ENCODE results near the gene NUP37. TPM values are rescaled to one million over a fixed set of nuclear protein-coding genes. Genes with fewer than 3 reads are reported as not detected.
"Not testable (repeated sequence)": the region's sequence is repeated elsewhere in the genome, so short reads cannot be mapped to it uniquely, and the experiment has no call there.

Gene NUP37
- polyA plus RNA-seq = 24.7 TPM

- Mint-ChIP-seq H3K36me3 (peaks cover 9% of the 10 kb centered on the region), H3K27ac (peak within 1 kb of the TSS; percentile 74 to 98 (median 97)), H3K27me3 (no peaks in the 10 kb centered on the region), H3K9me3 (no peaks in the 10 kb centered on the region), H3K4me3 (peak within 1 kb of the TSS; percentile 85 to 98 (median 96)), H3K4me1 (peaks cover 8 to 20% (median 8%) of the 10 kb centered on the region in 3 donors)
These were observed at the start of gene NUP37, which contains the start of gene PARPBP for GRCh38 chr12:102119674-102120563. Gene NUP37 (minus strand): TSS chr12:102120114. CDS start chr12:102118518, 1,596 bp downstream. Gene PARPBP (plus strand): TSS chr12:102120183. CDS start chr12:102123889, 3,706 bp downstream.

GRCh38 chr12:102167821-102168604 lies 48.1 kb upstream of the NUP37 start:
- no peaks in the 10 kb centered on the region for H3K9me3 Mint-ChIP-seq
- H3K27me3 Mint-ChIP-seq = no peaks in the 10 kb centered on the region
- peaks cover 4% of the 10 kb centered on the region for H3K36me3 Mint-ChIP-seq
- no peak overlapping the region for H3K27ac Mint-ChIP-seq
- no peak overlapping the region for H3K4me3 Mint-ChIP-seq
- H3K4me1 Mint-ChIP-seq = no peaks in the 10 kb centered on the region

- no peaks in the 10 kb centered on the region for H3K27me3 Mint-ChIP-seq
- no peaks in the 10 kb centered on the region for H3K4me1 Mint-ChIP-seq
- peaks cover 2% of the 10 kb centered on the region for H3K36me3 Mint-ChIP-seq
- H3K9me3 Mint-ChIP-seq = no peaks in the 10 kb centered on the region
- H3K4me3 Mint-ChIP-seq = no peak overlapping the region
- H3K27ac Mint-ChIP-seq = no peak overlapping the region
These were observed 43.5 kb upstream of the NUP37 start for GRCh38 chr12:102163383-102163782.

GRCh38 chr12:102155206-102155605 lies 35.3 kb upstream of the NUP37 start:
- H3K27me3 Mint-ChIP-seq, H3K36me3 Mint-ChIP-seq, H3K4me1 Mint-ChIP-seq, H3K4me3 Mint-ChIP-seq, H3K27ac Mint-ChIP-seq, H3K9me3 Mint-ChIP-seq: not testable (repeated sequence)

GRCh38 chr12:102147062-102147587 lies 27.2 kb upstream of the NUP37 start:
- not testable (repeated sequence) for H3K27ac Mint-ChIP-seq, H3K36me3 Mint-ChIP-seq, H3K4me1 Mint-ChIP-seq, H3K4me3 Mint-ChIP-seq, H3K27me3 Mint-ChIP-seq, H3K9me3 Mint-ChIP-seq

GRCh38 chr12:102144221-102144620 lies 24.3 kb upstream of the NUP37 start:
- Mint-ChIP-seq H3K4me1 (no peaks in the 10 kb centered on the region), H3K36me3 (no peaks in the 10 kb centered on the region), H3K27me3 (no peaks in the 10 kb centered on the region), H3K27ac (no peak overlapping the region), H3K9me3 (no peaks in the 10 kb centered on the region), H3K4me3 (no peak overlapping the region)

- not testable (repeated sequence) for H3K27ac Mint-ChIP-seq, H3K36me3 Mint-ChIP-seq, H3K4me3 Mint-ChIP-seq, H3K9me3 Mint-ChIP-seq, H3K4me1 Mint-ChIP-seq, H3K27me3 Mint-ChIP-seq
These were observed 23.0 kb upstream of the NUP37 start for GRCh38 chr12:102142866-102143373.

GRCh38 chr12:102137619-102138018 lies 17.7 kb upstream of the NUP37 start:
- H3K27ac Mint-ChIP-seq, H3K4me1 Mint-ChIP-seq: not testable (repeated sequence)

GRCh38 chr12:102131442-102131841 lies 11.5 kb upstream of the NUP37 start:
- H3K27ac Mint-ChIP-seq, H3K4me1 Mint-ChIP-seq, H3K4me3 Mint-ChIP-seq, H3K27me3 Mint-ChIP-seq, H3K9me3 Mint-ChIP-seq, H3K36me3 Mint-ChIP-seq: not testable (repeated sequence)

More at GRCh38 chr12:102137619-102138018, 17.7 kb upstream of the NUP37 start:
- not testable (repeated sequence) for H3K9me3 Mint-ChIP-seq, H3K27me3 Mint-ChIP-seq, H3K36me3 Mint-ChIP-seq, H3K4me3 Mint-ChIP-seq

GRCh38 chr12:102130720-102131119 lies 10.8 kb upstream of the NUP37 start:
- H3K4me3 Mint-ChIP-seq, H3K27me3 Mint-ChIP-seq, H3K9me3 Mint-ChIP-seq, H3K4me1 Mint-ChIP-seq, H3K27ac Mint-ChIP-seq, H3K36me3 Mint-ChIP-seq: not testable (repeated sequence)

- not testable (repeated sequence) for H3K36me3 Mint-ChIP-seq, H3K27ac Mint-ChIP-seq, H3K9me3 Mint-ChIP-seq, H3K27me3 Mint-ChIP-seq
- peaks cover 6 to 17% (median 12%) of the 10 kb centered on the region in 3 donors for H3K4me1 Mint-ChIP-seq
- H3K4me3 Mint-ChIP-seq = peak overlapping the region; percentile 85 to 98 (median 96)
These were observed 1.4 kb upstream of the NUP37 start for GRCh38 chr12:102121328-102121727.

GRCh38 chr12:102120886-102121285 lies 972 bp upstream of the NUP37 start:
- Mint-ChIP-seq H3K9me3 (no peaks in the 10 kb centered on the region), H3K36me3 (peaks cover 9% of the 10 kb centered on the region), H3K27ac (peak overlapping the region in 2 of 3 donors; percentile 74 to 97), H3K4me1 (peaks cover 6 to 18% (median 10%) of the 10 kb centered on the region in 3 donors), H3K4me3 (peak overlapping the region; percentile 85 to 98 (median 96)), H3K27me3 (no peaks in the 10 kb centered on the region)

- Mint-ChIP-seq H3K4me3 (peak overlapping the region; percentile 85 to 98 (median 96)), H3K36me3 (peaks cover 10% of the 10 kb centered on the region), H3K27ac (peak overlapping the region; percentile 74 to 98 (median 97)), H3K27me3 (no peaks in the 10 kb centered on the region), H3K4me1 (peaks cover 8 to 20% (median 8%) of the 10 kb centered on the region in 3 donors), H3K9me3 (no peaks in the 10 kb centered on the region)
These were observed 605 bp upstream of the NUP37 start for GRCh38 chr12:102120564-102120873.

GRCh38 chr12:102118874-102119273 lies 1.0 kb downstream of the NUP37 start:
- no peaks in the 10 kb centered on the region for H3K9me3 Mint-ChIP-seq
- H3K36me3 Mint-ChIP-seq = peaks cover 9% of the 10 kb centered on the region
- peak overlapping the region in 2 of 3 donors; percentile 74 to 98 for H3K27ac Mint-ChIP-seq
- H3K4me1 Mint-ChIP-seq = peaks cover 8 to 20% (median 8%) of the 10 kb centered on the region in 3 donors
- no peaks in the 10 kb centered on the region for H3K27me3 Mint-ChIP-seq
- H3K4me3 Mint-ChIP-seq = peak overlapping the region in 3 of 4 donors; percentile 71 to 85 (median 74)

- Mint-ChIP-seq H3K27ac (no peak overlapping the region), H3K4me3 (peak overlapping the region in 1 of 4 donors; percentile 51), H3K27me3 (no peaks in the 10 kb centered on the region), H3K36me3 (peaks cover 11% of the 10 kb centered on the region), H3K9me3 (no peaks in the 10 kb centered on the region), H3K4me1 (peaks cover 8 to 20% (median 8%) of the 10 kb centered on the region in 3 donors)
These were observed 3.5 kb downstream of the NUP37 start for GRCh38 chr12:102116392-102116791.

Data from IgD-negative memory B cell (primary cell).